GM23338 (cell line): ENCODE measurements around the gene CUL7. TPM values are rescaled to one million over a fixed set of nuclear protein-coding genes. Genes with fewer than 3 reads are reported as not detected.

Source experiments
- ATAC-seq: fragments of 200-7000 bp; cut with Tn5 transposase; 3 replicates; pipeline ENCODE4 v1.9.1; 2020
- DNase-seq: peaks from one replicate; pipeline ENCODE4 v3.0.0-alpha.2; 2015; ENCODE audit warnings: low spot score
- H2AFZ ChIP-seq: fragments of 200-600 bp; sonication (generic); 2 replicates; pipeline ENCODE4 v1.8.0; 2016; ENCODE audit warnings: antibody characterized with exemption, mild to moderate bottlenecking, moderate library complexity
- H3F3A ChIP-seq: fragments of 200-600 bp; sonication (generic); replicated peaks from 2 replicates; pipeline ENCODE4 v1.8.0; 2017; ENCODE audit warnings: antibody characterized with exemption, mixed run types, low read depth
- H3K27ac ChIP-seq: fragments of 200-600 bp; sonication (generic); 2 replicates; pipeline ENCODE4 v1.6.1; 2016; ENCODE audit warnings: low read depth
- H3K27me3 ChIP-seq: fragments of 200-600 bp; sonication (generic); 2 replicates; pipeline ENCODE4 v1.8.0; 2016; ENCODE audit warnings: mild to moderate bottlenecking, mixed run types, moderate library complexity; ENCODE audit not compliant: insufficient read depth
- H3K36me3 ChIP-seq: fragments of 200-600 bp; sonication (generic); 2 replicates; pipeline ENCODE4 v1.8.0; 2016; ENCODE audit warnings: mild to moderate bottlenecking; ENCODE audit not compliant: insufficient read depth
- H3K4me1 ChIP-seq: fragments of 200-600 bp; sonication (generic); 2 replicates; pipeline ENCODE4 v1.8.0; 2016; ENCODE audit warnings: mild to moderate bottlenecking, moderate library complexity; ENCODE audit not compliant: insufficient read depth
- H3K4me2 ChIP-seq: fragments of 200-600 bp; sonication (generic); 2 replicates; pipeline ENCODE4 v1.7.1; 2017; ENCODE audit warnings: mixed run types
- H3K4me3 ChIP-seq: fragments of 200-600 bp; sonication (generic); 2 replicates; pipeline ENCODE4 v1.6.1; 2016; ENCODE audit warnings: mixed run types
- H3K79me2 ChIP-seq: fragments of 200-600 bp; sonication (generic); replicated peaks from 2 replicates; pipeline ENCODE4 v1.8.0; 2017; ENCODE audit warnings: mild to moderate bottlenecking; ENCODE audit not compliant: insufficient read depth
- H3K9me2 ChIP-seq: fragments of 200-600 bp; sonication (generic); 2 replicates; pipeline ENCODE4 v1.8.0; 2017; ENCODE audit not compliant: insufficient read depth
- H4K20me1 ChIP-seq: fragments of 200-600 bp; sonication (generic); replicated peaks from 2 replicates; pipeline ENCODE4 v1.8.0; 2017; ENCODE audit warnings: mild to moderate bottlenecking; ENCODE audit not compliant: insufficient read depth
- H3K27ac Mint-ChIP-seq: 2 replicates; pipeline ENCODE4 v1.8.0; 2020; ENCODE audit warnings: inconsistent platforms, mild to moderate bottlenecking, moderate library complexity, mixed read lengths
- H3K27me3 Mint-ChIP-seq: 3 replicates; pipeline ENCODE4 v1.8.0; 2022; ENCODE audit warnings: low read depth, mild to moderate bottlenecking, moderate library complexity, mixed read lengths, inconsistent platforms; ENCODE audit not compliant: insufficient read depth, poor library complexity
- H3K36me3 Mint-ChIP-seq: 3 replicates; pipeline ENCODE4 v1.8.0; 2021; ENCODE audit warnings: low read depth, mild to moderate bottlenecking, inconsistent platforms, moderate library complexity, mixed read lengths
- H3K4me1 Mint-ChIP-seq: 3 replicates; pipeline ENCODE4 v1.8.0; 2020; ENCODE audit warnings: mild to moderate bottlenecking, inconsistent platforms, mixed read lengths
- H3K4me3 Mint-ChIP-seq: 3 replicates; pipeline ENCODE4 v1.8.0; 2021; ENCODE audit warnings: moderate library complexity, mild to moderate bottlenecking, inconsistent platforms, mixed read lengths
- H3K9me3 Mint-ChIP-seq: 3 replicates; pipeline ENCODE4 v1.8.0; 2020; ENCODE audit warnings: moderate library complexity, mild to moderate bottlenecking, inconsistent platforms, mixed read lengths
- CREB1 ChIP-seq: fragments of 250-450 bp; sonication (Bioruptor Pico); IDR thresholded peaks from 2 replicates; pipeline ENCODE4 v1.5.0; 2020; ENCODE audit warnings: low read depth, mild to moderate bottlenecking, moderate library complexity
- CTCF ChIP-seq, 2 experiments: fragments of 200-600 bp in 1 of 2; sonication (generic) in 1 of 2; conservative IDR thresholded peaks; 2 replicates each; pipeline versions ENCODE4 v1.5.1 to v1.6.1; 2016 to 2017; ENCODE audit warnings: antibody characterized with exemption in 2 of 2, low read depth in 2 of 2, mild to moderate bottlenecking in 2 of 2, moderate library complexity in 1 of 2
- ETS1 ChIP-seq: IDR thresholded peaks from 2 replicates; pipeline ENCODE4 v1.6.1; 2016; ENCODE audit warnings: antibody characterized with exemption
- EZH2 ChIP-seq: fragments of 200-600 bp; sonication (generic); IDR thresholded peaks from one replicate; pipeline ENCODE4 v1.8.0; 2017; ENCODE audit warnings: antibody characterized with exemption, mild to moderate bottlenecking, low read depth; ENCODE audit not compliant: unreplicated experiment
- EZH2phosphoT487 ChIP-seq: fragments of 200-600 bp; sonication (generic); IDR thresholded peaks from one replicate; pipeline ENCODE4 v1.8.1; 2018; ENCODE audit warnings: antibody characterized with exemption; ENCODE audit not compliant: unreplicated experiment
- JUNB ChIP-seq: IDR thresholded peaks from one replicate; pipeline ENCODE4 v1.6.1; 2016; ENCODE audit warnings: antibody characterized with exemption; ENCODE audit not compliant: unreplicated experiment
- NANOG ChIP-seq: IDR thresholded peaks from 2 replicates; pipeline ENCODE4 v1.6.1; 2016; ENCODE audit warnings: antibody characterized with exemption, borderline replicate concordance
- POLR2AphosphoS5 ChIP-seq: IDR thresholded peaks from 2 replicates; pipeline ENCODE4 v1.6.1; 2016; ENCODE audit warnings: antibody characterized with exemption, low read depth
- STAT1 ChIP-seq: IDR thresholded peaks from one replicate; pipeline ENCODE4 v1.6.1; 2016; ENCODE audit warnings: antibody characterized with exemption; ENCODE audit not compliant: unreplicated experiment
- ZNF114 ChIP-seq: fragments of 250-450 bp; sonication (Bioruptor Pico); IDR thresholded peaks from 2 replicates; pipeline ENCODE4 v1.5.0; 2020; ENCODE audit warnings: mild to moderate bottlenecking, moderate library complexity
- ZNF331 ChIP-seq: fragments of 250-450 bp; sonication (Bioruptor Pico); IDR thresholded peaks from 2 replicates; pipeline ENCODE4 v1.5.0; 2020; ENCODE audit warnings: low read depth, mild to moderate bottlenecking, moderate library complexity
- polyA plus RNA-seq: library from polyadenylated mRNA; unstranded; fragments of >200 nt; fragmentation: Nextera tagmentation; extraction: Ambion mirVana; gene quantifications from 2 replicates; pipeline ENCODE4 v1.2.1, GENCODE V29; 2016
- total RNA-seq: library from RNA; depleted of rRNA; stranded (reverse); fragments of >200 nt; shearing (Covaris generic); gene quantifications from 2 replicates; pipeline ENCODE4 v1.2.3, GENCODE V29; 2014
- TF ChIP-seq, protein P1 (sequence below): fragments of 250-450 bp; sonication (Bioruptor Pico); IDR thresholded peaks from 2 replicates; pipeline ENCODE4 v1.5.0; 2020; ENCODE audit warnings: mild to moderate bottlenecking, moderate library complexity

CUL7 gene
- total and polyA plus RNA-seq, 2 experiments from 2014 or later, result 3.4 to 13.2 TPM

GRCh38 chr6:43013097-43013842 lies 40.4 kb downstream of the CUL7 start:
- H3K9me2 ChIP-seq, result no peaks in the 10 kb centered on the region
- Mint-ChIP-seq H3K9me3 (no peaks in the 10 kb centered on the region), H3K4me3 (peak overlapping the region; percentile 92), H3K4me1 (peaks cover 30% of the 10 kb centered on the region), H3K27me3 (peaks cover 23% of the 10 kb centered on the region), H3K36me3 (peaks cover 67% of the 10 kb centered on the region), H3K27ac (peak overlapping the region; percentile 95)
- peak overlapping the region; percentile 83; the same call in 1 of the 2 replicates for H3K27ac ChIP-seq
- H2AFZ ChIP-seq, result peak overlapping the region; percentile 12; the same call in 1 of the 2 replicates
- H3K36me3 ChIP-seq, result peaks cover 8% of the 10 kb centered on the region; the same call in 1 of the 2 replicates
- H3K4me3 ChIP-seq, result peak overlapping the region; percentile 82
- ATAC-seq (peak; percentile 37), DNase-seq (no peak)
- H3K4me1 ChIP-seq, result peaks cover 16% of the 10 kb centered on the region
- H4K20me1 ChIP-seq, result peaks cover 17% of the 10 kb centered on the region
- H3F3A ChIP-seq, result 0 out of 2 replicates have a peak, but pooled peaks cover 21% of the 10 kb centered on the region
- H3K79me2 ChIP-seq, result peaks cover 45% of the 10 kb centered on the region
- TF ChIP-seq STAT1, result no peak
- TF ChIP-seq ZNF331, result no peak
- no peak for TF ChIP-seq CREB1
- no peak for TF ChIP-seq JUNB
- TF ChIP-seq EZH2phosphoT487, result no peak
- TF ChIP-seq ETS1, result no peak
- no peak for TF ChIP-seq CTCF (conservative IDR thresholded peaks at IDR 0.05; ENCODE audit: low read depth in 2 of 2)
- TF ChIP-seq, protein P1, sequence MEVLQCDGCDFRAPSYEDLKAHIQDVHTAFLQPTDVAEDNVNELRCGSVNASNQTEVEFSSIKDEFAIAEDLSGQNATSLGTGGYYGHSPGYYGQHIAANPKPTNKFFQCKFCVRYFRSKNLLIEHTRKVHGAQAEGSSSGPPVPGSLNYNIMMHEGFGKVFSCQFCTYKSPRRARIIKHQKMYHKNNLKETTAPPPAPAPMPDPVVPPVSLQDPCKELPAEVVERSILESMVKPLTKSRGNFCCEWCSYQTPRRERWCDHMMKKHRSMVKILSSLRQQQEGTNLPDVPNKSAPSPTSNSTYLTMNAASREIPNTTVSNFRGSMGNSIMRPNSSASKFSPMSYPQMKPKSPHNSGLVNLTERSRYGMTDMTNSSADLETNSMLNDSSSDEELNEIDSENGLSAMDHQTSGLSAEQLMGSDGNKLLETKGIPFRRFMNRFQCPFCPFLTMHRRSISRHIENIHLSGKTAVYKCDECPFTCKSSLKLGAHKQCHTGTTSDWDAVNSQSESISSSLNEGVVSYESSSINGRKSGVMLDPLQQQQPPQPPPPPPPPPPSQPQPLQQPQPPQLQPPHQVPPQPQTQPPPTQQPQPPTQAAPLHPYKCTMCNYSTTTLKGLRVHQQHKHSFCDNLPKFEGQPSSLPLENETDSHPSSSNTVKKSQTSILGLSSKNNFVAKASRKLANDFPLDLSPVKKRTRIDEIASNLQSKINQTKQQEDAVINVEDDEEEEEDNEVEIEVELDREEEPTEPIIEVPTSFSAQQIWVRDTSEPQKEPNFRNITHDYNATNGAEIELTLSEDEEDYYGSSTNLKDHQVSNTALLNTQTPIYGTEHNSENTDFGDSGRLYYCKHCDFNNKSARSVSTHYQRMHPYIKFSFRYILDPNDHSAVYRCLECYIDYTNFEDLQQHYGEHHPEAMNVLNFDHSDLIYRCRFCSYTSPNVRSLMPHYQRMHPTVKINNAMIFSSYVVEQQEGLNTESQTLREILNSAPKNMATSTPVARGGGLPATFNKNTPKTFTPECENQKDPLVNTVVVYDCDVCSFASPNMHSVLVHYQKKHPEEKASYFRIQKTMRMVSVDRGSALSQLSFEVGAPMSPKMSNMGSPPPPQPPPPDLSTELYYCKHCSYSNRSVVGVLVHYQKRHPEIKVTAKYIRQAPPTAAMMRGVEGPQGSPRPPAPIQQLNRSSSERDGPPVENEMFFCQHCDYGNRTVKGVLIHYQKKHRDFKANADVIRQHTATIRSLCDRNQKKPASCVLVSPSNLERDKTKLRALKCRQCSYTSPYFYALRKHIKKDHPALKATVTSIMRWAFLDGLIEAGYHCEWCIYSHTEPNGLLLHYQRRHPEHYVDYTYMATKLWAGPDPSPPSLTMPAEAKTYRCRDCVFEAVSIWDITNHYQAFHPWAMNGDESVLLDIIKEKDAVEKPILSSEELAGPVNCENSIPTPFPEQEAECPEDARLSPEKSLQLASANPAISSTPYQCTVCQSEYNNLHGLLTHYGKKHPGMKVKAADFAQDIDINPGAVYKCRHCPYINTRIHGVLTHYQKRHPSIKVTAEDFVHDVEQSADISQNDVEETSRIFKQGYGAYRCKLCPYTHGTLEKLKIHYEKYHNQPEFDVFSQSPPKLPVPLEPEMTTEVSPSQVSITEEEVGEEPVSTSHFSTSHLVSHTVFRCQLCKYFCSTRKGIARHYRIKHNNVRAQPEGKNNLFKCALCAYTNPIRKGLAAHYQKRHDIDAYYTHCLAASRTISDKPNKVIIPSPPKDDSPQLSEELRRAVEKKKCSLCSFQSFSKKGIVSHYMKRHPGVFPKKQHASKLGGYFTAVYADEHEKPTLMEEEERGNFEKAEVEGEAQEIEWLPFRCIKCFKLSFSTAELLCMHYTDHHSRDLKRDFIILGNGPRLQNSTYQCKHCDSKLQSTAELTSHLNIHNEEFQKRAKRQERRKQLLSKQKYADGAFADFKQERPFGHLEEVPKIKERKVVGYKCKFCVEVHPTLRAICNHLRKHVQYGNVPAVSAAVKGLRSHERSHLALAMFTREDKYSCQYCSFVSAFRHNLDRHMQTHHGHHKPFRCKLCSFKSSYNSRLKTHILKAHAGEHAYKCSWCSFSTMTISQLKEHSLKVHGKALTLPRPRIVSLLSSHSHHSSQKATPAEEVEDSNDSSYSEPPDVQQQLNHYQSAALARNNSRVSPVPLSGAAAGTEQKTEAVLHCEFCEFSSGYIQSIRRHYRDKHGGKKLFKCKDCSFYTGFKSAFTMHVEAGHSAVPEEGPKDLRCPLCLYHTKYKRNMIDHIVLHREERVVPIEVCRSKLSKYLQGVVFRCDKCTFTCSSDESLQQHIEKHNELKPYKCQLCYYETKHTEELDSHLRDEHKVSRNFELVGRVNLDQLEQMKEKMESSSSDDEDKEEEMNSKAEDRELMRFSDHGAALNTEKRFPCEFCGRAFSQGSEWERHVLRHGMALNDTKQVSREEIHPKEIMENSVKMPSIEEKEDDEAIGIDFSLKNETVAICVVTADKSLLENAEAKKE (CRISPR knock-in tag), result no peak
- TF ChIP-seq NANOG, result no peak
- no peak for TF ChIP-seq POLR2AphosphoS5
- no peak for TF ChIP-seq ZNF114 (CRISPR knock-in tag)
- TF ChIP-seq EZH2, result no peak
- H3K4me2 ChIP-seq, result peak overlapping the region; percentile 99
- H3K27me3 ChIP-seq, result no peaks in the 10 kb centered on the region
